IPS DF 6.9 (cell line): ENCODE data around the gene SLC25A2.
"Not testable (repeated sequence)": the region's sequence is repeated elsewhere in the genome, so short reads cannot be mapped to it uniquely, and the experiment has no call there.

Source experiments
- DNase-seq: peaks from one replicate; pipeline ENCODE4 v3.0.0-alpha.2; 2013; ENCODE audit warnings: low read depth, low spot score
- H3K27ac ChIP-seq: one replicate; pipeline ENCODE4 v1.5.1; 2013; ENCODE audit warnings: low read length, control low read depth
- H3K27me3 ChIP-seq: 2 replicates; pipeline ENCODE4 v1.6.1; 2013; ENCODE audit warnings: mild to moderate bottlenecking, low read length; ENCODE audit not compliant: control insufficient read depth, insufficient read depth
- H3K36me3 ChIP-seq: 2 replicates; pipeline ENCODE4 v1.6.1; 2013; ENCODE audit warnings: low read length; ENCODE audit not compliant: control insufficient read depth, insufficient read depth
- H3K4me1 ChIP-seq: 2 replicates; pipeline ENCODE4 v1.6.1; 2013; ENCODE audit warnings: low read length; ENCODE audit not compliant: control insufficient read depth, insufficient read depth
- H3K4me3 ChIP-seq: 2 replicates; pipeline ENCODE4 v1.5.1; 2013; ENCODE audit warnings: mild to moderate bottlenecking, low read length
- H3K9me3 ChIP-seq: 2 replicates; pipeline ENCODE4 v1.6.1; 2013; ENCODE audit warnings: low read length, inconsistent platforms; ENCODE audit not compliant: control insufficient read depth, insufficient read depth
- WGBS: extraction: QIAGEN DNeasy Blood & Tissue Kit; methylation state at CpG from one replicate; pipeline ENCODE4 v1.1.7; 2013; ENCODE audit warnings: mixed read lengths, missing lambda C conversion rate; ENCODE audit not compliant: insufficient read length, insufficient coverage; 5-methylcytosine and 5-hydroxymethylcytosine counted together

The SLC25A2 gene

DNA sequence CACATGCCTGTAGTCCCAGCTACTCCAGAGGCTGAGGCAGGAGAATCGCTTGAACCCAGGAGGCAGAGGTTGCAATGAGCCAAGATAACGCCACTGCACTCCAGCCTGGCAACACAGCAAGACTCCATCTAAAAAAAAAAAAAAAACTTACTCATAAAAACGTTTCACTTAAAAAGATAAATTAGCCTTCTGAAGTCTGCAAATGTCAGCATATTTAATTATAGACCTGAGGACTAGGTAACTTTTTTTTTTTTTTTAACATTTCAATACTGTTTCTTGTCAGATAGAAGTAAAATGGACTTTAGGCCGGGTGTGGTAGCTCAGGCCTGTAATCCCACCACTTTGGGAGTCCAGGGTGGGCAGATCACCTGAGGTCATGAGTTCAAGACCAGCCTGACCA lies 13.1 kb upstream of the SLC25A2 start:
- not testable (repeated sequence) for H3K27me3 ChIP-seq, H3K36me3 ChIP-seq, H3K9me3 ChIP-seq, H3K4me3 ChIP-seq, H3K27ac ChIP-seq, DNase-seq, H3K4me1 ChIP-seq
- no CpG with 5 or more reads among the region's 4 CpGs for WGBS

GRCh38 chr5:141313711-141314110 lies 9.9 kb upstream of the SLC25A2 start:
- Histone ChIP-seq H3K9me3 (no peaks in the 10 kb centered on the region; the same call in 1 of the 2 replicates), H3K27ac (no peak overlapping the region), H3K4me3 (no peak overlapping the region), H3K4me1 (no peaks in the 10 kb centered on the region), H3K27me3 (no peaks in the 10 kb centered on the region), H3K36me3 (peaks cover 2% of the 10 kb centered on the region; the same call in 1 of the 2 replicates)
- DNase-seq = no peak

- Histone ChIP-seq H3K27me3 (no peaks in the 10 kb centered on the region), H3K36me3 (no peaks in the 10 kb centered on the region; the same call in 1 of the 2 replicates), H3K4me3 (no peak overlapping the region), H3K9me3 (no peaks in the 10 kb centered on the region; the same call in 1 of the 2 replicates), H3K4me1 (no peaks in the 10 kb centered on the region), H3K27ac (no peak overlapping the region)
- no peak for DNase-seq
- WGBS = no CpG with 5 or more reads among the region's 1 CpG
These were observed 2.8 kb upstream of the SLC25A2 start for GRCh38 chr5:141306630-141307029.

DNA sequence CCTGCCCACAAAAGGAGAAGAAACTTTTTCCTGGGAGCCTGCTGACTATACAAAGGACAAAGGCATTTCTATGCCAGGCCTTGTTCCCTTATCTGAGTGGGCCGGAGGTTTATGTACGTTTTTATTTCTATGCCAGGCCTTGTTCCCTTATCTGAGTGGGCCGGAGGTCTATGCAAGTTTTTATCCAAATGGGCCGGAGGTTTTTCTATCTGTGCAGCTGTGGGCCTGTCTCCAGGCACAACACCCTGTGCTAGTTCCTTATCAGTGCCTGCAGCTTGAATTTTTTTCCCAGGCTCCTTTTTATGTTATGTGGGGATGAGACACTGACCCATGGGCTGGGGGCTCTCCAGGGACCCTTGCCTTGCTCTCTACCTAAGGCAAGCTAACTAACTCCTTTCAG lies 5.5 kb downstream of the SLC25A2 start:
- no peak overlapping the region for H3K4me3 ChIP-seq
- no peak for DNase-seq
- no peaks in the 10 kb centered on the region for H3K36me3 ChIP-seq
- H3K27ac ChIP-seq = no peak overlapping the region
- no peaks in the 10 kb centered on the region for H3K27me3 ChIP-seq
- H3K4me1 ChIP-seq = no peaks in the 10 kb centered on the region
- no CpG with 5 or more reads among the region's 4 CpGs for WGBS
- no peaks in the 10 kb centered on the region for H3K9me3 ChIP-seq

DNA sequence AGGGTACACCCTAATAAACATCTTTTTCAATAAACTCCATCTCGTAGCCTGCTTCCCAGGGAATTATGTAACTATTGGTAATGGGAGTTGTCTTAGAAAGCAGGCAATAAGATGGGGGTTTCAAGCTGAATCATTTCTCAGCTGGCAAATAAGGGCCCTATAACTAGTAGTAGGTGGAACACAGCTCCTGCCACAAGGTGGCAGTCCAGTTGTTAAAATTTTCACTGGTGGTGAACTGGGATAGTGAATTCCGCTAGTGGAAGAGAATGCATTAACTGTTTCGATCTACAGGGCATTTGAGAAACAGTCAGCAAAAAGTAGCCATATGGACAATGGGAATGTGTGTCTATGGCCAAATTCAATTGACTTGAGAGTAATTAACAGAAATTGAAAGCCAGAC lies 30.9 kb downstream of the SLC25A2 start:
- peak; percentile 5 for DNase-seq
- no peaks in the 10 kb centered on the region for H3K4me1 ChIP-seq
- H3K27ac ChIP-seq = no peak overlapping the region
- no peaks in the 10 kb centered on the region for H3K36me3 ChIP-seq
- H3K4me3 ChIP-seq = no peak overlapping the region
- no peaks in the 10 kb centered on the region for H3K27me3 ChIP-seq
- no CpG with 5 or more reads among the region's 3 CpGs for WGBS
- H3K9me3 ChIP-seq = peaks cover 3% of the 10 kb centered on the region; the same call in 1 of the 2 replicates

DNA sequence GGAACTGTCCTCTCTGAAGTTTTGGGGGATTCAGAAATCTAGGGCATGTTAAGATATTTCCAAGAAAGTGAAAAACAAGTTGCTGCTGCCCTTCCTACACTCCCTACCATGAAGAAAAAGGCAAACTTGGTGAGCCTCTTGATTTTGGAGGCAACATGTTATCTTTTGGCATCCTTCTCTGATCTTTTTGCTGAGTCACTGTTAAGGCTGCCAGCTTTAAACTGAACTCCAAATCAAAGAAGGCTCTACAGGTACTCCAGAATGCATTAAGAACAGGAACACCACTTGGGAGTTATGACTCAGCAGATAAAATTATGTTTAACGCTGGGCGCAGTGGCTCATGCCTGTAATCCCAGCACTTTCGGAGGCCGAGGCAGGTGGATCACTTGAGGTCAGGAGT lies 34.7 kb downstream of the SLC25A2 start:
- no peak overlapping the region for H3K4me3 ChIP-seq
- peaks cover 3% of the 10 kb centered on the region for H3K9me3 ChIP-seq
- no peaks in the 10 kb centered on the region for H3K4me1 ChIP-seq
- WGBS = no CpG with 5 or more reads among the region's 4 CpGs
- no peaks in the 10 kb centered on the region for H3K36me3 ChIP-seq
- DNase-seq = no peak
- H3K27ac ChIP-seq = no peak overlapping the region
- no peaks in the 10 kb centered on the region for H3K27me3 ChIP-seq

DNA sequence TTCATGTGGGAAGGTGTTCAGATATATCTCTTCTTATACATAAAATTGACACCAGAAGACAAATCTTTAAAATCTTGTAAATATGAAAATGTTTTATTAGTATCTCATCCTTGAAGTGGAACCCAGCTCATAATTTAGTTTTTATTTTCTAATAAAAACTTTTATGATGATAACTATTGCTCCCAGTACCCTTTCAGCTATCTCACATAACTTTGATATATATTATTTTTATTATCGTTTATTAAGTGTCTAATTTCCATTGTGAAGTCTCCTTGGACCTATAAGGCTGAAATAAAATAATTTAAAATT lies 42.7 kb downstream of the SLC25A2 start:
- Histone ChIP-seq H3K9me3 (peaks cover 3% of the 10 kb centered on the region), H3K27ac (no peak overlapping the region), H3K4me1 (no peaks in the 10 kb centered on the region), H3K4me3 (no peak overlapping the region), H3K36me3 (no peaks in the 10 kb centered on the region), H3K27me3 (no peaks in the 10 kb centered on the region)
- DNase-seq = no peak
- WGBS = no CpG with 5 or more reads among the region's 1 CpG

DNA sequence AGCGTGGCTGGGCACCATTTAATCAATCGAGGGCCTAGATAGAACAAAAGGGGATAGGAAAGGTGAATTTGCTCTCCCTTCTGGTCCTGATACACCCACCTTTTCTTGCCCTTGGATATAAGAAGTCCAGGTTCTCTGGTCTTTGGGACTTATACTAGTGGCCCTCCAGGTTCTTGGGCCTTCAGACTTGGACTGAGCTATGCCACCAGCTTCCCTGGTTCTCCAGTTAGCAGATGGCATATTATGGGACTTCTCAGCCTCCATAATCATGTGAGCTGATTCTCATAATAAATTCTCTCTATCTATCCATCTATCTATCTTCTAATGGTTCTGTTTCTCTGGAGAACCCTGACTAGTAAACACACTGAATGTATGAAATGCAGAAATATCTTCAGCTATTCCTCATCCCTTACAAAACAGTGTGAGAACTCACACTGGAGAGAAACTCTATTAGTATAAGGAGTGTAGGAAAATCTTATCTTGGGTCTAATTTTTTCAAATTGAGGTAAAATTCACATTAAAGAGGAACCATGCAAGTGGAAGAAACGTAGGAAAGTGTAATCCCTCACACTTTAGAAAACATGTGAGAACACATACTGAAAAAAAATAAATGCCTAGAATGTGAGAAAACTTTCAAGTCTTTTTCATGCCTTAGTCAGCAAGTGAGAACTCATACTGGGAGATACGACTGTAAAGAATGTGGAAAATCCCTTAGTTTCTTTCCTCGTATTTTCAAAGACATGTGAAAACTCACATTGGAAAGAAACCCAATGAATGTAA lies 43.2 kb downstream of the SLC25A2 start:
- no peaks in the 10 kb centered on the region for H3K4me1 ChIP-seq
- H3K9me3 ChIP-seq = peaks cover 3% of the 10 kb centered on the region
- H3K27ac ChIP-seq = no peak overlapping the region
- no CpG with 5 or more reads among the region's 5 CpGs for WGBS
- no peak for DNase-seq
- H3K36me3 ChIP-seq = no peaks in the 10 kb centered on the region
- no peak overlapping the region for H3K4me3 ChIP-seq
- no peaks in the 10 kb centered on the region for H3K27me3 ChIP-seq

DNA sequence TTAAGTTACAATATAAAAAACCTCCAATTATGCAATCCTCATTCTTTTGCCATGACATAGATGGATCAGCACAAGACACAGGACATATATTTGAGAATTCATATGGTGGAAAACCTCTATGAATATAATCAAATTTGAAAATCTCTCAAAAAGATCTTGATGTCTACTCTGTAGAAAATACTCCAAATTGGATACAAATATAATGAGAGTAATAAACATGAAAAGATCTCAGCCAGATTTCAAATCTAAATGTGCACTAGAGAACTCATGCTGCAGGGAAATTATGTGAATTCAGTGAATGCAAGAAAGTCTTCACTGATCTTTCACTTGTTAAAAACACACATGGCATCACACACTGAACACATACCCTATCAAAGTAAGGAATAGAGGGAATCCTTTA lies 44.9 kb downstream of the SLC25A2 start:
- Histone ChIP-seq H3K27me3 (no peaks in the 10 kb centered on the region), H3K9me3 (peaks cover 3% of the 10 kb centered on the region), H3K4me3 (no peak overlapping the region)

DNA sequence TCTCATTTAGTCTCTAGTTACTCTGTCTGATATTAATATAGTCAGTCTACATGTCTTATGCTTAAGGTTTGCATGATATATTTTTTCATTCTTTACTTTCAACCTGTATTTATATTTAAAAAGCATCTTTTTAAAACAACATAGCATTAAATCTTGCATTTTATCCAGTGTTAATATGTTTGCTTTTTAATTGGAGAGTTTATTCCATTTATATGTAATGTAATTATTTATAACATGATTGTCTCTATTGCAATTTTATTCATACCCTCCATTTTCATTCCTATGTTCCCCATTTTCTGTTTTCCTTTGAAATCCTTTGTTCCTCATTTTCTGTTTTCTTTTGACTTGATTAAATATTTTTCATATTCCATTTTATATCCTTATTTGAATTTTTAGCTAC lies 45.4 kb downstream of the SLC25A2 start:
- no peak overlapping the region for H3K27ac ChIP-seq
- no peaks in the 10 kb centered on the region for H3K36me3 ChIP-seq
- no peak overlapping the region for H3K4me3 ChIP-seq
- peaks cover 3% of the 10 kb centered on the region for H3K9me3 ChIP-seq
- no peaks in the 10 kb centered on the region for H3K4me1 ChIP-seq
- no peaks in the 10 kb centered on the region for H3K27me3 ChIP-seq
- DNase-seq = no peak

More for the DNA sequence above, 44.9 kb downstream of the SLC25A2 start:
- Histone ChIP-seq H3K36me3 (no peaks in the 10 kb centered on the region), H3K27ac (no peak overlapping the region), H3K4me1 (no peaks in the 10 kb centered on the region)
- no peak for DNase-seq
